HepG2 (cell line): Measurements from ENCODE around the gene JMJD1C. TPM values are rescaled to one million over a fixed set of nuclear protein-coding genes. Genes with fewer than 3 reads are reported as not detected.

Source experiments
- ATAC-seq: fragments of 200-7000 bp; cut with Tn5 transposase; 3 replicates; pipeline ENCODE4 v1.9.1; 2020; ENCODE audit warnings: mild to moderate bottlenecking, moderate library complexity
- BruUV-seq: library from RNA; stranded (reverse); fragments of 400-500 nt; replicated peaks from 2 replicates; lab custom pipeline; 2021; lab: Mats Ljungman, UMichigan
- CTCF ChIA-PET: fragments of 300-600 bp; formaldehyde crosslinking; extraction: SDS; loops from one replicate; lab custom pipeline; 2021; ENCODE audit warnings: low total read pairs, inconsistent platforms, low intra/inter-chr PET ratio; lab: Yijun Ruan, JAX
- POLR2A ChIA-PET: fragments of 350-600 bp; sonication (Branson Sonifier 250); formaldehyde crosslinking; loops from one replicate; lab custom pipeline; 2020; ENCODE audit warnings: antibody characterized with exemption, inconsistent platforms; lab: Yijun Ruan, JAX
- DNase-seq: peaks from one replicate; pipeline ENCODE4 v3.0.0-alpha.2; 2015; ENCODE audit warnings: low spot score
- FAIRE-seq: peaks from 3 replicates; lab custom pipeline; 2011; peaks lifted over from hg19 to GRCh38; lab: Jason Lieb, UNC
- H2AFZ ChIP-seq: one replicate; pipeline ENCODE4 v1.6.1; 2011; ENCODE audit warnings: low read length, inconsistent platforms
- H3K27ac ChIP-seq: fragments of 300-600 bp; 3 replicates; pipeline ENCODE4 v1.8.0; 2011; ENCODE audit warnings: mixed run types, mild to moderate bottlenecking, mixed read lengths, low read length, inconsistent platforms; ENCODE audit not compliant: insufficient read depth; ENCODE audit errors: extremely low read length
- H3K27me3 ChIP-seq, 2 experiments: fragments of 200-600 bp in 1 of 2; 2 replicates in 1 of 2; 3 replicates in 1 of 2; pipeline versions ENCODE4 v1.6.0 to v1.8.0; 2011; ENCODE audit warnings: low read length in 2 of 2, mild to moderate bottlenecking in 2 of 2, moderate library complexity in 2 of 2, inconsistent platforms in 1 of 2; ENCODE audit not compliant: insufficient read depth in 2 of 2, control insufficient read depth in 1 of 2
- H3K36me3 ChIP-seq, 2 experiments: fragments of 200-600 bp in 1 of 2; replicated peaks in 1 of 2; 2 replicates in 1 of 2; 3 replicates in 1 of 2; pipeline versions ENCODE4 v1.5.1 to v1.8.0; 2011; ENCODE audit warnings: low read length in 2 of 2, inconsistent platforms in 1 of 2; ENCODE audit not compliant: insufficient read depth in 2 of 2, control insufficient read depth in 1 of 2
- H3K4me1 ChIP-seq: 2 replicates; pipeline ENCODE4 v1.5.1; 2012; ENCODE audit warnings: low read length, inconsistent platforms; ENCODE audit not compliant: insufficient read depth
- H3K4me2 ChIP-seq: 2 replicates; pipeline ENCODE4 v1.6.0; 2011; ENCODE audit warnings: low read depth, low read length, inconsistent platforms
- H3K4me3 ChIP-seq, 3 experiments: fragments of 200-600 bp in 1 of 3; sonication (generic), shearing (Covaris generic) in 1 of 3; replicated peaks in 1 of 3; 2 replicates each; pipeline ENCODE4 v1.5.1; 2011 to 2016; ENCODE audit warnings: low read length in 3 of 3, inconsistent platforms in 2 of 3, low read depth in 2 of 3, mild to moderate bottlenecking in 2 of 3, control low read depth in 1 of 3, mixed read lengths in 1 of 3; ENCODE audit not compliant: insufficient read depth in 1 of 3
- H3K79me2 ChIP-seq: one replicate; pipeline ENCODE4 v1.6.1; 2011; ENCODE audit warnings: low read length, inconsistent platforms; ENCODE audit not compliant: insufficient read depth
- H3K9ac ChIP-seq: 2 replicates; pipeline ENCODE4 v1.6.0; 2011; ENCODE audit warnings: mild to moderate bottlenecking, low read depth, low read length, inconsistent platforms; ENCODE audit not compliant: insufficient read depth
- H3K9me3 ChIP-seq: 2 replicates; pipeline ENCODE4 v1.5.1; 2012; ENCODE audit warnings: mild to moderate bottlenecking, low read length
- H4K20me1 ChIP-seq: 2 replicates; pipeline ENCODE4 v1.6.0; 2011; ENCODE audit warnings: inconsistent platforms, mild to moderate bottlenecking, low read length, moderate library complexity; ENCODE audit not compliant: insufficient read depth
- ARID5B ChIP-seq: IDR thresholded peaks from 2 replicates; pipeline ENCODE4 v1.4.0; 2020; ENCODE audit warnings: mild to moderate bottlenecking, missing genetic modification reagents
- CCDC6 ChIP-seq: sonication (generic); formaldehyde crosslinking; IDR thresholded peaks from 2 replicates; pipeline ENCODE4 v1.8.1; 2022; ENCODE audit warnings: mild to moderate bottlenecking, missing genetic modification reagents, moderate library complexity
- CENPBD1 ChIP-seq: sonication (generic); formaldehyde crosslinking; IDR thresholded peaks from 2 replicates; pipeline ENCODE4 v1.8.0; 2022; ENCODE audit warnings: missing genetic modification reagents, low read depth, mild to moderate bottlenecking, borderline replicate concordance
- FOXO4 ChIP-seq: sonication (generic); formaldehyde crosslinking; conservative IDR thresholded peaks from 2 replicates; pipeline ENCODE4 v1.8.1; 2023; ENCODE audit warnings: missing genetic modification reagents
- HNF4A ChIP-seq: sonication (generic); formaldehyde crosslinking; IDR thresholded peaks from 2 replicates; pipeline ENCODE4 v1.4.0; 2020; ENCODE audit warnings: missing genetic modification reagents
- MAFF ChIP-seq: IDR thresholded peaks from 2 replicates; pipeline ENCODE4 v1.6.1; 2011; ENCODE audit warnings: low read depth, low read length, improper control_type of control experiment
- SPEN ChIP-seq: sonication (generic); formaldehyde crosslinking; IDR thresholded peaks from 2 replicates; pipeline ENCODE4 v1.5.1; 2020; ENCODE audit warnings: low read depth, mild to moderate bottlenecking, missing genetic modification reagents
- ZNF781 ChIP-seq: sonication (generic); formaldehyde crosslinking; IDR thresholded peaks from 2 replicates; pipeline ENCODE4 v1.5.1; 2020; ENCODE audit warnings: borderline replicate concordance, mild to moderate bottlenecking, missing genetic modification reagents; ENCODE audit errors: not compliant biosample characterization
- WGBS: methylation state at CpG from one replicate; pipeline ENCODE4 v1.1.6; 2017; ENCODE audit warnings: low lambda C conversion rate; 5-methylcytosine and 5-hydroxymethylcytosine counted together
- in situ Hi-C: cut with HindIII; loops from 2 replicates; pipeline ENCODE4 v1.10.0; 2017; ENCODE audit warnings: low pct_unique_long_range_greater_than_20kb; ENCODE audit not compliant: extremely low pct_ligation_motif_present
- intact Hi-C: fragments of 100-400 bp; cut with micrococcal nuclease; formaldehyde crosslinking; loops from one replicate; pipeline ENCODE4 v1.10.0; 2022; ENCODE audit not compliant: unreplicated experiment
- polyA plus RNA-seq, 8 experiments: library from polyadenylated mRNA; depleted of rRNA in 3 of 8; stranded (reverse) in 7 of 8; unstranded in 1 of 8; fragments of >200 nt; fragmentation: Illumina TruSeq in 4 of 8; extraction: Trizol in 4 of 8; gene quantifications; 2 replicates each; pipeline versions ENCODE4 v1.2.1 to v1.2.3, GENCODE V29; 2011 to 2016; ENCODE audit warnings: low read depth in 4 of 8, missing spikeins in 1 of 8, mixed read lengths in 1 of 8; ENCODE audit not compliant: insufficient read depth in 1 of 8
- total RNA-seq, 5 experiments: library from RNA; depleted of rRNA; stranded (reverse); fragments of >200 nt; fragmentation: Illumina TruSeq; extraction: Trizol; gene quantifications; 2 replicates each; pipeline ENCODE4 v1.2.3, GENCODE V29; 2016; ENCODE audit warnings: low read depth in 1 of 5

Gene JMJD1C
- total and polyA plus RNA-seq, 2 of the 13 experiments (the other 11 are each of a cell fraction or from before 2014, with no cell fraction given), result 42.3 to 42.7 TPM

GRCh38 chr10:63262430-63263073, 203.2 kb downstream of the JMJD1C start (continued):
- TF ChIP-seq ARID5B (CRISPR knock-in tag), result no peak
- TF ChIP-seq FOXO4 (CRISPR knock-in tag), result no peak

- H3K79me2 ChIP-seq, result peaks cover 98% of the 10 kb centered on the region
- H3K9ac ChIP-seq, result no peak overlapping the region
- intact Hi-C loops (no loop called here), in situ Hi-C loops (no loop called here)
- H2AFZ ChIP-seq, result no peak overlapping the region
- no peak overlapping the region for H3K4me2 ChIP-seq
- no peak overlapping the region for H3K4me3 ChIP-seq
- ATAC-seq (no peak), FAIRE-seq (no peak), DNase-seq (no peak)
- WGBS, result 98% methylated on average over 3 of the region's 3 CpGs
- POLR2A ChIA-PET, result no interaction called here
- peaks cover 66% of the 10 kb centered on the region for H3K4me1 ChIP-seq
- BruUV-seq, result no TSS peak
- H3K27ac ChIP-seq, result no peak overlapping the region
- peaks cover 74% of the 10 kb centered on the region for H4K20me1 ChIP-seq
- no peaks in the 10 kb centered on the region for H3K9me3 ChIP-seq
- H3K36me3 ChIP-seq, result peaks cover 2 to 42% of the 10 kb centered on the region in 2 experiments; a peak in 4 of 5 replicates
- H3K27me3 ChIP-seq, result no peaks in the 10 kb centered on the region
- CTCF ChIA-PET, result no interaction called here
- TF ChIP-seq MAFF (no peak), CCDC6 (no peak), ZNF781 (CRISPR knock-in tag) (no peak), CENPBD1 (no peak), SPEN (CRISPR knock-in tag) (no peak), HNF4A (no peak)
Observed at GRCh38 chr10:63261496-63261895, 204.3 kb downstream of the JMJD1C start.
